Measurements from ENCODE around the gene MYO1D.

GRCh38 chr17:32836527-32836926 lies 40.4 kb downstream of the MYO1D start:
- TF ChIP-seq CTCF (IDR thresholded peaks at IDR 0.05) (no peak), SIN3A (IDR thresholded peaks at IDR 0.05; ENCODE audit: borderline replicate concordance, insufficient read depth, low read depth, low read length) (no peak), REST (IDR thresholded peaks at IDR 0.05; ENCODE audit: insufficient read depth in 1 of 2, low read depth in 2 of 2, low read length in 1 of 2) (no peak)

All from Panc1 (cell line).